ENCODE data around the gene RHPN2. TPM values are rescaled to one million over a fixed set of nuclear protein-coding genes. Genes with fewer than 3 reads are reported as not detected.

The RHPN2 gene
- total and polyA plus RNA-seq, 7 donors = 0.16 to 1.1 (median 0.57) TPM

DNA sequence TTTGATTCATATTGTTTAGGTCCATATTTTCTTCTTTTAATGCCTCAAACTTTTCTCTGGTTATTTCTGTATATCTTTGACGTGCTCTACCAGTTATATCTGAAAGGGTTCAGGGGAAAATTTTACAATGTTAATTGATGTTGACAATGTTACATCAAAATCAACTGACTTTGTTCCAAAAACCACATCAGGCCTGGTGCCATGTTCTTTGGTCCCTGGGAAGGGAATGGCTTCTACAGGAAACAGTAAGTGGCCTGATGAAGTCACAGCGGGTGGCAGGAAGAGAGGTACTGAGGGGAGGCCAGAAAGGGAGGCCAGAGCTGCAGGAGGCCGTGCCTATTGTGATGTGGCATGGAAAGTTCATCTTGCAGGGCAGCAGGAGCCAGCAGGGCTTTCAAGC, 131.1 kb downstream of the RHPN2 start:
- Histone ChIP-seq H3K36me3 (ENCODE audit: insufficient read depth in 1 of 2, low read depth in 1 of 2) (peaks cover 0 to 75% of the 10 kb centered on the region in 2 donors), H3K9me3 (peaks cover 5% of the 10 kb centered on the region), H3K27ac (no peak overlapping the region), H3K27me3 (ENCODE audit: insufficient read depth in 3 of 3, low read length in 2 of 3) (no peaks in the 10 kb centered on the region), H3K4me3 (no peak overlapping the region), H3K4me1 (no peaks in the 10 kb centered on the region)
- no peak for ATAC-seq
- 98 to 99% (median 98%) methylated on average over 3 of the region's 3 CpGs for WGBS, 3 donors
- DNase-seq = no peak
- TF ChIP-seq, protein P1, sequence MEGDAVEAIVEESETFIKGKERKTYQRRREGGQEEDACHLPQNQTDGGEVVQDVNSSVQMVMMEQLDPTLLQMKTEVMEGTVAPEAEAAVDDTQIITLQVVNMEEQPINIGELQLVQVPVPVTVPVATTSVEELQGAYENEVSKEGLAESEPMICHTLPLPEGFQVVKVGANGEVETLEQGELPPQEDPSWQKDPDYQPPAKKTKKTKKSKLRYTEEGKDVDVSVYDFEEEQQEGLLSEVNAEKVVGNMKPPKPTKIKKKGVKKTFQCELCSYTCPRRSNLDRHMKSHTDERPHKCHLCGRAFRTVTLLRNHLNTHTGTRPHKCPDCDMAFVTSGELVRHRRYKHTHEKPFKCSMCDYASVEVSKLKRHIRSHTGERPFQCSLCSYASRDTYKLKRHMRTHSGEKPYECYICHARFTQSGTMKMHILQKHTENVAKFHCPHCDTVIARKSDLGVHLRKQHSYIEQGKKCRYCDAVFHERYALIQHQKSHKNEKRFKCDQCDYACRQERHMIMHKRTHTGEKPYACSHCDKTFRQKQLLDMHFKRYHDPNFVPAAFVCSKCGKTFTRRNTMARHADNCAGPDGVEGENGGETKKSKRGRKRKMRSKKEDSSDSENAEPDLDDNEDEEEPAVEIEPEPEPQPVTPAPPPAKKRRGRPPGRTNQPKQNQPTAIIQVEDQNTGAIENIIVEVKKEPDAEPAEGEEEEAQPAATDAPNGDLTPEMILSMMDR (IDR thresholded peaks at IDR 0.05) = no peak
- intact Hi-C loops (cut with DNase I) = no loop called here

DNA sequence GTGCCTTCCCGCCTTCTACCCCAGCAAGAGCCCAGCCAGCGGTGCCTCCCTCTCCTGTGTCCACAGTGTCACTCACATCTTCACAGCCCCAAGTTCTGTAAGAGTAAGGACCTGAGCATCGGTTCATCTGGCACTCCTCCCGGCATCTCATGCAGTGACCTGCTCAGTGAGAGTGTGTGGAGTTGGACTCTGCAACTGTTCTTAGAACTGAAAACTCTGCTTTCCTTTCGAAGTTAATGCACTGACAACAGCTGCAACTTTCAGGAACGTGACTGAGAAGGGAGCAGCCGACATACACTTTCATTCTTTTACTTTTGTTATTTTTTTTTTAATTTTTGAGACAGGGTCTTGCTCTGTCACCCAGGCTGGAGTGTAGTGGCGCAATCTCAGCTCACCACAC, 134.1 kb downstream of the RHPN2 start:
- H3K27me3 ChIP-seq (ENCODE audit: insufficient read depth in 3 of 3, low read length in 2 of 3) = no peaks in the 10 kb centered on the region
- intact Hi-C loops (cut with DNase I) = no loop called here
- H3K27ac ChIP-seq = no peak overlapping the region
- no peak overlapping the region for H3K4me3 ChIP-seq
- H3K9me3 ChIP-seq = peaks cover 6% of the 10 kb centered on the region
- H3K4me1 ChIP-seq = no peaks in the 10 kb centered on the region
- ATAC-seq = no peak
- WGBS, 3 donors = 96 to 97% (median 97%) methylated on average over 8 of the region's 8 CpGs
- H3K36me3 ChIP-seq (ENCODE audit: insufficient read depth in 1 of 2, low read depth in 1 of 2) = peaks cover 0 to 66% of the 10 kb centered on the region in 2 donors
- no peak for DNase-seq
- TF ChIP-seq, protein P1 (IDR thresholded peaks at IDR 0.05) = no peak

DNA sequence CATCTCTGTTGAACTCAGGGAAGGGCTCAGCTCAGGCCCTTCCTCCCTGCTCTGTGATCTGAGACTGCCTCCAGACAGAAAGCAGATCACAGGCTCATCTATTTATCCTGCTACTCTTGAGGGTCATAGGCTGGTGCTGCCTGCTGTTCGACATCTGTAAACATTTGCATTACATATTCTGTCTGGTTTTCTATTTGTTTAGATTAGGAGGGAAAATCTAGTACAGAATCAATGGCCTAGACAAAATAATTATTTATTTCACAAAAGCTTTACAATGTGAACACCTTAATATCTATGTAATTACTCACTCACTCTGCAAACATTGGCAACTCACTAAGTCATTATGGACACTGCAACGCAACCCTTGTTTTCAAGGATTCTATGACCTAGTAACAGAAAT, 135.9 kb downstream of the RHPN2 start:
- Histone ChIP-seq H3K9me3 (peaks cover 6% of the 10 kb centered on the region), H3K27ac (no peak overlapping the region), H3K4me3 (no peak overlapping the region), H3K27me3 (ENCODE audit: insufficient read depth in 3 of 3, low read length in 2 of 3) (no peaks in the 10 kb centered on the region), H3K36me3 (ENCODE audit: insufficient read depth in 1 of 2, low read depth in 1 of 2) (peaks cover 0 to 74% of the 10 kb centered on the region in 2 donors), H3K4me1 (no peaks in the 10 kb centered on the region)
- DNase-seq (no peak), ATAC-seq (no peak)
- WGBS, 3 donors = 97 to 100% (median 98%) methylated on average over 2 of the region's 2 CpGs
- TF ChIP-seq, protein P1 (IDR thresholded peaks at IDR 0.05) = no peak
- intact Hi-C loops (cut with DNase I) = no loop called here

Other genes with a start within 250 kb of the RHPN2 start
- under 1 TPM in 1 of 4 donors, not detected in 3; 0.36 TPM for gene SLC7A9, start 195.1 kb downstream of the RHPN2 start, total RNA-seq
- under 1 TPM; 0.10 to 0.23 (median 0.10) TPM for gene SLC7A9, start 195.1 kb downstream of the RHPN2 start, polyA plus RNA-seq
- gene CEP89, start 92.9 kb downstream of the RHPN2 start, total RNA-seq = 10 to 100 TPM in 2 of 4 donors, 1 to 10 TPM in 2; 9.8 to 11.9 (median 10.5) TPM
- gene CEP89, start 92.9 kb downstream of the RHPN2 start, polyA plus RNA-seq = 10 to 100 TPM in 1 of 3 donors, 1 to 10 TPM in 2; 7.0 to 27.1 (median 9.3) TPM
- under 1 TPM in 3 of 4 donors, not detected in 1; 0.12 to 0.58 (median 0.23) TPM for gene FAAP24, start 92.6 kb downstream of the RHPN2 start, total RNA-seq
- gene FAAP24, start 92.6 kb downstream of the RHPN2 start, polyA plus RNA-seq = 1 to 10 TPM in 2 of 3 donors, under 1 TPM in 1; 0.15 to 2.9 (median 1.8) TPM
- 1 to 10 TPM; 3.1 to 7.5 (median 5.6) TPM for gene GPATCH1, start 16.3 kb upstream of the RHPN2 start, total RNA-seq
- gene GPATCH1, start 16.3 kb upstream of the RHPN2 start, polyA plus RNA-seq = 1 to 10 TPM; 3.3 to 5.3 (median 3.4) TPM
- not detected for gene WDR88, start 67.2 kb upstream of the RHPN2 start, total RNA-seq
- under 1 TPM in 1 of 3 donors, not detected in 2; 0.06 TPM for gene WDR88, start 67.2 kb upstream of the RHPN2 start, polyA plus RNA-seq
- 10 to 100 TPM; 16.1 to 23.9 (median 19.6) TPM for gene LRP3, start 129.4 kb upstream of the RHPN2 start, total RNA-seq
- gene LRP3, start 129.4 kb upstream of the RHPN2 start, polyA plus RNA-seq = 10 to 100 TPM; 10.7 to 25.1 (median 15.9) TPM
- under 1 TPM in 1 of 4 donors, not detected in 3; 0.13 TPM for gene SLC7A10, start 161.0 kb upstream of the RHPN2 start, total RNA-seq
- under 1 TPM; 0.03 to 0.43 (median 0.15) TPM for gene SLC7A10, start 161.0 kb upstream of the RHPN2 start, polyA plus RNA-seq
- 10 to 100 TPM in 2 of 4 donors, 1 to 10 TPM in 2; 7.7 to 50.7 (median 11.5) TPM for gene CEBPA, start 237.6 kb upstream of the RHPN2 start, total RNA-seq
- gene CEBPA, start 237.6 kb upstream of the RHPN2 start, polyA plus RNA-seq = 10 to 100 TPM in 1 of 3 donors, 1 to 10 TPM in 2; 5.8 to 27.6 (median 6.8) TPM